GM11168 (cell line): Measurements from ENCODE around the gene GLIPR1L1.
"Not testable (repeated sequence)": the region's sequence is repeated elsewhere in the genome, so short reads cannot be mapped to it uniquely, and the experiment has no call there.

ENCODE experiments used
- in situ Hi-C: fragments of 300-500 bp; cut with MboI; formaldehyde crosslinking; loops from one replicate; pipeline ENCODE4 v1.12.0; 2022; ENCODE audit warnings: low sequenced_read_pairs; ENCODE audit not compliant: unreplicated experiment

GLIPR1L1 gene

GRCh38 chr12:75346215-75346614, 11.7 kb downstream of the GLIPR1L1 start:
- in situ Hi-C loops, result not testable (repeated sequence)

GRCh38 chr12:75349946-75350345, 15.5 kb downstream of the GLIPR1L1 start:
- in situ Hi-C loops, result no loop called here

- in situ Hi-C loops, result no loop called here
These were observed 15.9 kb downstream of the GLIPR1L1 start for GRCh38 chr12:75350413-75350812.

GRCh38 chr12:75354011-75354410, 19.5 kb downstream of the GLIPR1L1 start:
- in situ Hi-C loops, result no loop called here

GRCh38 chr12:75360920-75361319, 26.4 kb downstream of the GLIPR1L1 start:
- in situ Hi-C loops, result no loop called here

- in situ Hi-C loops, result no loop called here
These were observed 26.9 kb downstream of the GLIPR1L1 start for GRCh38 chr12:75361408-75361807.

- in situ Hi-C loops, result no loop called here
These were observed 30.4 kb downstream of the GLIPR1L1 start for GRCh38 chr12:75364919-75365318.

- in situ Hi-C loops, result no loop called here
These were observed 32.2 kb downstream of the GLIPR1L1 start for GRCh38 chr12:75366629-75367028.

- in situ Hi-C loops, result no loop called here
These were observed 40.5 kb downstream of the GLIPR1L1 start for GRCh38 chr12:75374971-75375370.

GRCh38 chr12:75378354-75378753, 43.9 kb downstream of the GLIPR1L1 start:
- in situ Hi-C loops, result no loop called here

- in situ Hi-C loops, result loop anchor here (10.0 kb wide), 1 partner anchor 96 kb away; the partner anchor contains the start of gene GLIPR1
These were observed 54.6 kb downstream of the GLIPR1L1 start for GRCh38 chr12:75389061-75389460.

- in situ Hi-C loops, result loop anchor here (10.0 kb wide), 1 partner anchor 95 kb away; the partner anchor contains the start of gene GLIPR1
These were observed 55.2 kb downstream of the GLIPR1L1 start for GRCh38 chr12:75389706-75390105.

GRCh38 chr12:75390156-75390898, 55.9 kb downstream of the GLIPR1L1 start:
- in situ Hi-C loops, result no loop called here

GRCh38 chr12:75390899-75391538, 56.5 kb downstream of the GLIPR1L1 start, which contains the start of gene GLIPR1L2:
Gene GLIPR1L2, plus strand, starts transcription at chr12:75391089. Its CDS starts 28 bp downstream, at chr12:75391117.
- in situ Hi-C loops, result no loop called here

GRCh38 chr12:75404231-75404630, 69.8 kb downstream of the GLIPR1L1 start:
- in situ Hi-C loops, result no loop called here

GRCh38 chr12:75407683-75408082, 73.2 kb downstream of the GLIPR1L1 start:
- in situ Hi-C loops, result no loop called here

- in situ Hi-C loops, result no loop called here
These were observed 75.4 kb downstream of the GLIPR1L1 start for GRCh38 chr12:75409830-75410229.

GRCh38 chr12:75414671-75415070, 80.2 kb downstream of the GLIPR1L1 start:
- in situ Hi-C loops, result no loop called here

- in situ Hi-C loops, result no loop called here
These were observed 85.4 kb downstream of the GLIPR1L1 start for GRCh38 chr12:75419841-75420240.
